NB4 (cell line): Measurements from ENCODE around the gene PNMT.

Experiments used
- CTCF ChIP-seq: IDR thresholded peaks from one replicate; pipeline ENCODE4 v1.5.1; 2012; ENCODE audit warnings: low read depth, low read length
- MAX ChIP-seq: IDR thresholded peaks from 2 replicates; pipeline ENCODE4 v1.6.1; 2011; ENCODE audit warnings: low read depth, low read length
- MYC ChIP-seq: IDR thresholded peaks from 2 replicates; pipeline ENCODE4 v1.6.1; 2011; ENCODE audit warnings: low read depth, low read length
- POLR2A ChIP-seq: IDR thresholded peaks from 2 replicates; pipeline ENCODE4 v1.6.1; 2011; ENCODE audit warnings: mild to moderate bottlenecking; ENCODE audit not compliant: insufficient read length; ENCODE audit errors: extremely low read depth

DNA sequence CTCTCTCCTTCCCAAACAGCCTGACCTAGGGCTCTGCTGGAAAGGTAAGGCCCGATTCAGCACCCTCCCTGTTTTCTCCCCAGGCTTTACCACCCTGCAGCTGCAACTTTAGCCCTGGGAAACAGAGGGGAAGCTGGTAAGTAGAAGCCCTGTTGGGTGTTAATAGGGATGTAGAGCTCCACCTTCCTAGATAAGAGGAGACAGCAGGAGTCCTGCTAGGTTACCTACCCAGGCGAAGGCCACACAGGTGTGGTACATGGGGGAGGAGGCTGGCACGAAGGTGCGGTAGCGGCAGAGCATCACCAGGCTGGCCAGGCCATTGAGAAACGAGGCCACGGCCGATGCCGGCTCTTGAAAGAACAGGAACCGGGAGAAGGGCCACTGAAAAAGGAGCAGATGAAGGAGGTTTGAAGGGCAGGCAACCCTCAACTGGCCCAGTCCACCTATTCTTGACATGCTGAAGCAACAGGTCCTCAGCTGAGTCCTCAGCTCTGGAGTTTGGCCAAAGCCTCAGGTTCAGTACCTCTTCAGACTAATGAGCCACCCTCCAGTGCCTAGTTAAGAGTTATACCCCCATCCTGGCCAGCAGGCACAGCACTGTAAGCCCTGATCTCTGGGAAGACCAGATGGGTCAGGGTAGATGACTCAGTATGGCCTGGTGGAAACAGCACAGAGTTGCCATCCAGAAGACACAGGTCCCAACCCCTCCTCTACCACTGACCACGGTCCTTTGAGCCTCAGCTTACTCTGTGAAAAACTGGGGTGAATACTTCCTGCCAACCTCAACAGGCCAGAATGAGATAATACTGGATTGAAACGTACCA, 16.3 kb downstream of the PNMT start:
- TF ChIP-seq CTCF (no peak), POLR2A (no peak), MAX (no peak), MYC (no peak)
